Activated CD4-positive, alpha-beta T cell treated with anti-CD3 and anti-CD28 coated beads for 36 hours (primary cell): ENCODE results near the gene ZNF749. TPM values are rescaled to one million over a fixed set of nuclear protein-coding genes. Genes with fewer than 3 reads are reported as not detected.
"Not testable (repeated sequence)": the region's sequence is repeated elsewhere in the genome, so short reads cannot be mapped to it uniquely, and the experiment has no call there.

Source experiments
- ATAC-seq: fragments of 200-7000 bp; cut with Tn5 transposase; one replicate; pipeline ENCODE4 v1.10.0; 2021; ENCODE audit warnings: mild to moderate bottlenecking, moderate library complexity
- CTCF ChIA-PET: fragments of 350-600 bp; sonication (Branson Sonifier 250); formaldehyde crosslinking; loops from one replicate; lab custom pipeline; 2021; ENCODE audit warnings: antibody characterized with exemption; lab: Charles Lee
- POLR2A ChIA-PET: fragments of 350-600 bp; sonication (Branson Sonifier 250); formaldehyde crosslinking; loops from one replicate; lab custom pipeline; 2021; ENCODE audit warnings: antibody characterized with exemption, inconsistent platforms; lab: Charles Lee
- DNase-seq: peaks from one replicate; pipeline ENCODE4 v3.0.0-alpha.2; 2020
- H3K27ac Mint-ChIP-seq: one replicate; pipeline ENCODE4 v1.8.0; 2021; ENCODE audit warnings: mixed read lengths
- H3K27me3 Mint-ChIP-seq: one replicate; pipeline ENCODE4 v1.8.0; 2021; ENCODE audit warnings: mixed read lengths
- H3K36me3 Mint-ChIP-seq: one replicate; pipeline ENCODE4 v1.8.0; 2021; ENCODE audit warnings: low read depth, mixed read lengths
- H3K4me1 Mint-ChIP-seq: one replicate; pipeline ENCODE4 v1.8.0; 2021; ENCODE audit warnings: mixed read lengths
- H3K4me3 Mint-ChIP-seq: one replicate; pipeline ENCODE4 v1.8.0; 2021; ENCODE audit warnings: mild to moderate bottlenecking, moderate library complexity, mixed read lengths
- H3K9me3 Mint-ChIP-seq: one replicate; pipeline ENCODE4 v1.8.0; 2021; ENCODE audit warnings: low read depth, mixed read lengths
- intact Hi-C, 2 experiments: fragments of 100-400 bp; cut with DNase I in 1 of 2; cut with micrococcal nuclease in 1 of 2; formaldehyde crosslinking; loops; one replicate each; pipeline versions ENCODE4 v1.14.2 to v1.15.1; 2022 to 2024; cut with DNase I, micrococcal nuclease
- total RNA-seq, 2 experiments: library from RNA; stranded (reverse); gene quantifications; one replicate each; pipeline ENCODE4 v1.2.3, GENCODE V29; 2021

Gene ZNF749
- total RNA-seq, 2 experiments from 2014 or later: 10.6 to 17.9 TPM

GRCh38 chr19:57473646-57474045 is 38.5 kb downstream of the ZNF749 start:
- intact Hi-C loops: no loop called here
- H3K36me3 Mint-ChIP-seq: peaks cover 91% of the 10 kb centered on the region
- ChIA-PET CTCF (interaction anchor here (1.1 kb wide), 1 partner anchor 14 kb away, joined by 3 read pairs; no protein-coding TSS in a partner anchor), POLR2A (no interaction called here)
- H3K9me3 Mint-ChIP-seq: peaks cover 73% of the 10 kb centered on the region
- no peaks in the 10 kb centered on the region for H3K27me3 Mint-ChIP-seq
- no peak overlapping the region for H3K4me3 Mint-ChIP-seq
- no peak overlapping the region for H3K27ac Mint-ChIP-seq
- ATAC-seq (no peak), DNase-seq (no peak)
- peaks cover 17% of the 10 kb centered on the region for H3K4me1 Mint-ChIP-seq

- peak; percentile 100 for ATAC-seq
- peak; percentile 92 for DNase-seq
- peak within 1 kb of the TSS; percentile 79 for H3K27ac Mint-ChIP-seq
- peaks cover 48% of the 10 kb centered on the region for H3K9me3 Mint-ChIP-seq
- peaks cover 58% of the 10 kb centered on the region for H3K36me3 Mint-ChIP-seq
- intact Hi-C loops: loop anchor here (1.0 to 5.0 kb wide), 12 partner anchors 10 to 675 kb away; partner anchors contain the start of genes ZNF416 (in 2 of the 2), ZNF419 (in 2 of the 2), ZNF749 (in 2 of the 2) and ZNF17 (in 1 of the 2)
- peaks cover 17% of the 10 kb centered on the region for H3K4me1 Mint-ChIP-seq
- H3K4me3 Mint-ChIP-seq: peak within 1 kb of the TSS; percentile 76
- no peaks in the 10 kb centered on the region for H3K27me3 Mint-ChIP-seq
- ChIA-PET CTCF (interaction anchor here (0.6 to 0.7 kb wide), 2 partner anchors 203 to 232 kb away, joined by 3 read pairs; no protein-coding TSS in a partner anchor), POLR2A (no interaction called here)
Observed at GRCh38 chr19:57477191-57478008, 42.3 kb downstream of the ZNF749 start, which contains the start of gene ZNF772. Gene ZNF772, minus strand, starts transcription at chr19:57477566. Its CDS starts 257 bp downstream, at chr19:57477309.

GRCh38 chr19:57487477-57488298 is 52.6 kb downstream of the ZNF749 start, which contains the start of gene ZNF419:
Gene ZNF419, plus strand, starts transcription at chr19:57487750. Its CDS starts 201 bp downstream, at chr19:57487951.
- CTCF ChIA-PET: interaction anchor here (0.6 to 0.7 kb wide), 2 partner anchors 15 to 72 kb away, joined by 3 to 5 read pairs; partner anchors contain the start of gene ZNF550
- peak; percentile 99 for ATAC-seq

GRCh38 chr19:57488299-57488644 is 53.1 kb downstream of the ZNF749 start:
- POLR2A ChIA-PET, intact Hi-C loops, DNase-seq, H3K27me3 Mint-ChIP-seq: not testable (repeated sequence)
- Mint-ChIP-seq H3K4me3 (peak overlapping the region; percentile 68), H3K27ac (peak overlapping the region; percentile 66), H3K4me1 (peaks cover 11% of the 10 kb centered on the region), H3K36me3 (peaks cover 51% of the 10 kb centered on the region), H3K9me3 (peaks cover 32% of the 10 kb centered on the region)
- ATAC-seq: peak; percentile 3
- CTCF ChIA-PET: interaction anchor here (0.7 kb wide), 1 partner anchor 15 kb away, joined by 3 read pairs; no protein-coding TSS in a partner anchor

More at GRCh38 chr19:57487477-57488298, 52.6 kb downstream of the ZNF749 start, which contains the start of gene ZNF419:
- Mint-ChIP-seq H3K27ac (peak within 1 kb of the TSS; percentile 76), H3K36me3 (peaks cover 45% of the 10 kb centered on the region), H3K4me1 (peaks cover 11% of the 10 kb centered on the region), H3K4me3 (peak within 1 kb of the TSS; percentile 68), H3K9me3 (peaks cover 27% of the 10 kb centered on the region)
- POLR2A ChIA-PET, H3K27me3 Mint-ChIP-seq: not testable (repeated sequence)
- DNase-seq: peak; percentile 96
- intact Hi-C loops: loop anchor here (1.0 to 2.0 kb wide), 9 partner anchors 10 to 448 kb away; partner anchors contain the start of genes ZNF17 (in 2 of the 2), ZNF772 (in 2 of the 2), ZNF773 (in 2 of the 2) and ZNF211 (in 1 of the 2)

Other genes with a start within 250 kb of the ZNF749 start
- 10 to 100 TPM; 14.8 to 21.1 TPM for gene ZNF264, start 243.8 kb upstream of the ZNF749 start, total RNA-seq
- gene AURKC, start 204.3 kb upstream of the ZNF749 start, total RNA-seq: under 1 TPM; 0.55 to 0.79 TPM
- gene ZNF805, start 194.7 kb upstream of the ZNF749 start, total RNA-seq: 1 to 10 TPM; 6.4 to 7.1 TPM
- 10 to 100 TPM; 52.4 to 59.8 TPM for gene ZNF460, start 154.8 kb upstream of the ZNF749 start, total RNA-seq
- gene ZNF543, start 114.9 kb upstream of the ZNF749 start, total RNA-seq: 1 to 10 TPM; 5.8 to 6.2 TPM
- 1 to 10 TPM; 6.2 TPM for gene ZNF304, start 84.1 kb upstream of the ZNF749 start, total RNA-seq
- gene TRAPPC2B, start 71.8 kb upstream of the ZNF749 start, total RNA-seq: 1 to 10 TPM; 3.2 to 6.1 TPM
- gene ZNF547, start 71.8 kb upstream of the ZNF749 start, total RNA-seq: 1 to 10 TPM; 1.5 to 1.7 TPM
- 10 to 100 TPM; 15.1 to 20.3 TPM for gene ZNF548, start 45.5 kb upstream of the ZNF749 start, total RNA-seq
- gene ZNF17, start 24.2 kb upstream of the ZNF749 start, total RNA-seq: 1 to 10 TPM; 6.4 to 8.3 TPM
- under 1 TPM; 0.09 to 0.16 TPM for gene VN1R1, start 21.8 kb downstream of the ZNF749 start, total RNA-seq
- gene ZNF772, start 42.2 kb downstream of the ZNF749 start, total RNA-seq: 1 to 10 TPM; 6.5 to 7.5 TPM
- gene ZNF419, start 52.4 kb downstream of the ZNF749 start, total RNA-seq: 1 to 10 TPM; 6.3 to 6.6 TPM
- gene ZNF773, start 64.6 kb downstream of the ZNF749 start, total RNA-seq: 1 to 10 TPM; 5.9 to 6.5 TPM
- gene ZNF549, start 92.0 kb downstream of the ZNF749 start, total RNA-seq: 1 to 10 TPM; 3.7 to 4.6 TPM
- 10 to 100 TPM; 11.8 to 11.9 TPM for gene ZNF550, start 124.5 kb downstream of the ZNF749 start, total RNA-seq
- gene ZNF416, start 143.6 kb downstream of the ZNF749 start, total RNA-seq: 1 to 10 TPM; 3.3 to 3.7 TPM
- 1 to 10 TPM; 4.6 to 5.3 TPM for gene ZIK1, start 148.8 kb downstream of the ZNF749 start, total RNA-seq
- 1 to 10 TPM; 7.1 to 7.2 TPM for gene ZNF530, start 164.6 kb downstream of the ZNF749 start, total RNA-seq
- 1 to 10 TPM; 7.6 to 9.7 TPM for gene ZNF134, start 178.9 kb downstream of the ZNF749 start, total RNA-seq
- gene ZNF211, start 197.8 kb downstream of the ZNF749 start, total RNA-seq: 1 to 10 TPM; 8.9 to 9.5 TPM
- gene ZSCAN4, start 233.6 kb downstream of the ZNF749 start, total RNA-seq: not detected
- gene ZNF551, start 246.7 kb downstream of the ZNF749 start, total RNA-seq: 10 to 100 TPM in 1 of 2 experiments, 1 to 10 TPM in 1; 9.8 to 13.0 TPM